Dendritic cell treated with granulocyte-macrophage colony-stimulating factor and Interleukin-4, amounts not matched to agents 40 ng/mL and 50 ng/mL, for 4 days (primary cell): Measurements from ENCODE around the gene INSYN2B.
"Not testable (repeated sequence)": the region's sequence is repeated elsewhere in the genome, so short reads cannot be mapped to it uniquely, and the experiment has no call there.

Experiments
- H3K27ac Mint-ChIP-seq: one replicate; pipeline ENCODE4 v1.8.0; 2022; ENCODE audit warnings: mild to moderate bottlenecking, mixed read lengths
- H3K27me3 Mint-ChIP-seq: one replicate; pipeline ENCODE4 v1.8.0; 2022; ENCODE audit warnings: mild to moderate bottlenecking, mixed read lengths
- H3K36me3 Mint-ChIP-seq: one replicate; pipeline ENCODE4 v1.8.0; 2022; ENCODE audit warnings: low read depth, mixed read lengths
- H3K4me1 Mint-ChIP-seq: one replicate; pipeline ENCODE4 v1.8.0; 2022; ENCODE audit warnings: low read depth, mixed read lengths
- H3K4me3 Mint-ChIP-seq: one replicate; pipeline ENCODE4 v1.8.0; 2022; ENCODE audit warnings: mild to moderate bottlenecking, moderate library complexity, mixed read lengths
- H3K9me3 Mint-ChIP-seq: one replicate; pipeline ENCODE4 v1.8.0; 2022; ENCODE audit warnings: mixed read lengths
- intact Hi-C: fragments of 100-400 bp; cut with micrococcal nuclease; formaldehyde crosslinking; loops from one replicate; pipeline ENCODE4 v1.15.0; 2022

The INSYN2B gene

GRCh38 chr5:169861433-169861832 is 118.9 kb downstream of the INSYN2B start:
- H3K27me3 Mint-ChIP-seq: no peaks in the 10 kb centered on the region
- intact Hi-C loops: no loop called here
- no peak overlapping the region for H3K27ac Mint-ChIP-seq
- H3K9me3 Mint-ChIP-seq: no peaks in the 10 kb centered on the region
- H3K36me3 Mint-ChIP-seq: peaks cover 58% of the 10 kb centered on the region
- H3K4me3 Mint-ChIP-seq: no peak overlapping the region
- H3K4me1 Mint-ChIP-seq: peaks cover 40% of the 10 kb centered on the region

GRCh38 chr5:169860585-169860984 is 119.7 kb downstream of the INSYN2B start:
- Mint-ChIP-seq H3K4me3 (no peak overlapping the region), H3K4me1 (peaks cover 38% of the 10 kb centered on the region), H3K27me3 (no peaks in the 10 kb centered on the region), H3K9me3 (peaks cover under 1% of the 10 kb centered on the region), H3K27ac (no peak overlapping the region), H3K36me3 (peaks cover 65% of the 10 kb centered on the region)
- intact Hi-C loops: no loop called here

GRCh38 chr5:169856571-169856970 is 123.7 kb downstream of the INSYN2B start:
- intact Hi-C loops: no loop called here
- Mint-ChIP-seq H3K27ac (no peak overlapping the region), H3K4me3 (no peak overlapping the region), H3K9me3 (peaks cover 15% of the 10 kb centered on the region), H3K4me1 (peaks cover 40% of the 10 kb centered on the region), H3K36me3 (peaks cover 81% of the 10 kb centered on the region), H3K27me3 (no peaks in the 10 kb centered on the region)

- H3K27ac Mint-ChIP-seq: no peak overlapping the region
- H3K9me3 Mint-ChIP-seq: peaks cover 45% of the 10 kb centered on the region
- H3K27me3 Mint-ChIP-seq: no peaks in the 10 kb centered on the region
- peaks cover 16% of the 10 kb centered on the region for H3K4me1 Mint-ChIP-seq
- intact Hi-C loops: no loop called here
- H3K4me3 Mint-ChIP-seq: no peak overlapping the region
- peaks cover 97% of the 10 kb centered on the region for H3K36me3 Mint-ChIP-seq
Measured at GRCh38 chr5:169851321-169851850, 128.9 kb downstream of the INSYN2B start.

- H3K9me3 Mint-ChIP-seq: peaks cover 42% of the 10 kb centered on the region
- intact Hi-C loops: no loop called here
- no peak overlapping the region for H3K27ac Mint-ChIP-seq
- H3K4me1 Mint-ChIP-seq: peaks cover 10% of the 10 kb centered on the region
- no peaks in the 10 kb centered on the region for H3K27me3 Mint-ChIP-seq
- H3K4me3 Mint-ChIP-seq: no peak overlapping the region
- H3K36me3 Mint-ChIP-seq: peaks cover 91% of the 10 kb centered on the region
Measured at GRCh38 chr5:169850409-169850808, 129.9 kb downstream of the INSYN2B start.

GRCh38 chr5:169848792-169849191 is 131.5 kb downstream of the INSYN2B start:
- H3K9me3 Mint-ChIP-seq: peaks cover 37% of the 10 kb centered on the region
- H3K4me3 Mint-ChIP-seq: no peak overlapping the region
- H3K27ac Mint-ChIP-seq: no peak overlapping the region
- no peaks in the 10 kb centered on the region for H3K4me1 Mint-ChIP-seq
- no peaks in the 10 kb centered on the region for H3K27me3 Mint-ChIP-seq
- H3K36me3 Mint-ChIP-seq: peaks cover 88% of the 10 kb centered on the region
- intact Hi-C loops: no loop called here

GRCh38 chr5:169848271-169848670 is 132.0 kb downstream of the INSYN2B start:
- Mint-ChIP-seq H3K27ac (no peak overlapping the region), H3K36me3 (peaks cover 88% of the 10 kb centered on the region)
- intact Hi-C loops: no loop called here

GRCh38 chr5:169847519-169847918 is 132.8 kb downstream of the INSYN2B start:
- Mint-ChIP-seq H3K4me3 (no peak overlapping the region), H3K27ac (no peak overlapping the region), H3K9me3 (peaks cover 37% of the 10 kb centered on the region), H3K4me1 (no peaks in the 10 kb centered on the region), H3K27me3 (no peaks in the 10 kb centered on the region), H3K36me3 (peaks cover 88% of the 10 kb centered on the region)
- intact Hi-C loops: no loop called here

More at GRCh38 chr5:169848271-169848670, 132.0 kb downstream of the INSYN2B start:
- Mint-ChIP-seq H3K4me1 (no peaks in the 10 kb centered on the region), H3K4me3 (no peak overlapping the region), H3K27me3 (no peaks in the 10 kb centered on the region), H3K9me3 (peaks cover 37% of the 10 kb centered on the region)

- no peaks in the 10 kb centered on the region for H3K9me3 Mint-ChIP-seq
- no peak overlapping the region for H3K4me3 Mint-ChIP-seq
- intact Hi-C loops: no loop called here
- H3K27ac Mint-ChIP-seq: no peak overlapping the region
- H3K36me3 Mint-ChIP-seq: peaks cover 88% of the 10 kb centered on the region
- no peaks in the 10 kb centered on the region for H3K4me1 Mint-ChIP-seq
- no peaks in the 10 kb centered on the region for H3K27me3 Mint-ChIP-seq
Measured at GRCh38 chr5:169842699-169843098, 137.6 kb downstream of the INSYN2B start.

- intact Hi-C loops: no loop called here
- H3K9me3 Mint-ChIP-seq: no peaks in the 10 kb centered on the region
- no peaks in the 10 kb centered on the region for H3K27me3 Mint-ChIP-seq
- peaks cover 80% of the 10 kb centered on the region for H3K36me3 Mint-ChIP-seq
- H3K4me3 Mint-ChIP-seq: no peak overlapping the region
- no peaks in the 10 kb centered on the region for H3K4me1 Mint-ChIP-seq
- H3K27ac Mint-ChIP-seq: no peak overlapping the region
Measured at GRCh38 chr5:169840405-169840804, 139.9 kb downstream of the INSYN2B start.

GRCh38 chr5:169838688-169839087 is 141.6 kb downstream of the INSYN2B start:
- Mint-ChIP-seq H3K9me3 (no peaks in the 10 kb centered on the region), H3K36me3 (peaks cover 79% of the 10 kb centered on the region), H3K27ac (peak overlapping the region; percentile 1), H3K27me3 (no peaks in the 10 kb centered on the region), H3K4me1 (no peaks in the 10 kb centered on the region), H3K4me3 (no peak overlapping the region)
- intact Hi-C loops: no loop called here

GRCh38 chr5:169837686-169838085 is 142.6 kb downstream of the INSYN2B start:
- Mint-ChIP-seq H3K9me3 (no peaks in the 10 kb centered on the region), H3K27ac (no peak overlapping the region), H3K4me3 (no peak overlapping the region), H3K27me3 (no peaks in the 10 kb centered on the region), H3K36me3 (peaks cover 79% of the 10 kb centered on the region), H3K4me1 (no peaks in the 10 kb centered on the region)
- intact Hi-C loops: no loop called here

GRCh38 chr5:169836835-169837536 is 143.3 kb downstream of the INSYN2B start:
- intact Hi-C loops: no loop called here
- Mint-ChIP-seq H3K27ac (no peak overlapping the region), H3K27me3 (no peaks in the 10 kb centered on the region), H3K4me3 (no peak overlapping the region), H3K4me1 (peaks cover 6% of the 10 kb centered on the region), H3K36me3 (peaks cover 79% of the 10 kb centered on the region), H3K9me3 (no peaks in the 10 kb centered on the region)

- H3K4me3 Mint-ChIP-seq, intact Hi-C loops, H3K27me3 Mint-ChIP-seq, H3K27ac Mint-ChIP-seq, H3K9me3 Mint-ChIP-seq: not testable (repeated sequence)
- peaks cover 13% of the 10 kb centered on the region for H3K4me1 Mint-ChIP-seq
- H3K36me3 Mint-ChIP-seq: peaks cover 66% of the 10 kb centered on the region
Measured at GRCh38 chr5:169834540-169834939, 145.8 kb downstream of the INSYN2B start.
